HG03354 (cell line): ENCODE results near the gene MAP4K1.
A peak's percentile ranks its signal among the peaks of the same experiment; 100 is the strongest.

Experiments used
- ATAC-seq: cut with Tn5 transposase; IDR thresholded peaks from one replicate; pipeline ENCODE4 v1.9.1; 2021; ENCODE audit warnings: mild to moderate bottlenecking; ENCODE audit not compliant: unreplicated experiment, poor library complexity, severe bottlenecking

The MAP4K1 gene

GRCh38 chr19:38551450-38551813, 66.3 kb downstream of the MAP4K1 start:
- ATAC-seq, result no peak

GRCh38 chr19:38550376-38550775, 67.4 kb downstream of the MAP4K1 start:
- ATAC-seq, result no peak

- no peak for ATAC-seq
Observed at GRCh38 chr19:38549942-38550341, 67.8 kb downstream of the MAP4K1 start.

- ATAC-seq, result no peak
Observed at GRCh38 chr19:38549061-38549460, 68.7 kb downstream of the MAP4K1 start.

- no peak for ATAC-seq
Observed at GRCh38 chr19:38547421-38547820, 70.3 kb downstream of the MAP4K1 start.

GRCh38 chr19:38545596-38545995, 72.2 kb downstream of the MAP4K1 start:
- no peak for ATAC-seq

- no peak for ATAC-seq
Observed at GRCh38 chr19:38544569-38545315, 73.0 kb downstream of the MAP4K1 start.

- peak; percentile 68 for ATAC-seq
Observed at GRCh38 chr19:38543807-38544568, 73.8 kb downstream of the MAP4K1 start.

- ATAC-seq, result no peak
Observed at GRCh38 chr19:38543286-38543806, 74.4 kb downstream of the MAP4K1 start.

- no peak for ATAC-seq
Observed at GRCh38 chr19:38542040-38542439, 75.7 kb downstream of the MAP4K1 start.

GRCh38 chr19:38539751-38540150, 78.0 kb downstream of the MAP4K1 start:
- ATAC-seq, result no peak

- no peak for ATAC-seq
Observed at GRCh38 chr19:38538793-38539528, 78.8 kb downstream of the MAP4K1 start.

- ATAC-seq, result no peak
Observed at GRCh38 chr19:38538386-38538785, 79.4 kb downstream of the MAP4K1 start.
